KMS-11 (cell line): ENCODE measurements around the gene ZNF765.
"Not testable (repeated sequence)": the region's sequence is repeated elsewhere in the genome, so short reads cannot be mapped to it uniquely, and the experiment has no call there.

Experiments
- H2AFZ ChIP-seq: fragments of 200-600 bp; sonication (generic); 2 replicates; pipeline ENCODE4 v1.6.1; 2016; ENCODE audit warnings: antibody characterized with exemption, mixed run types, low read depth
- H3K27ac ChIP-seq: fragments of 200-600 bp; sonication (generic); 2 replicates; pipeline ENCODE4 v1.6.1; 2016; ENCODE audit warnings: mild to moderate bottlenecking, mixed run types
- H3K27me3 ChIP-seq: fragments of 200-600 bp; sonication (generic); 2 replicates; pipeline ENCODE4 v1.6.1; 2017; ENCODE audit warnings: mild to moderate bottlenecking, low read depth, mixed run types, moderate library complexity; ENCODE audit not compliant: insufficient read depth
- H3K36me3 ChIP-seq: fragments of 200-600 bp; sonication (generic); 2 replicates; pipeline ENCODE4 v1.6.1; 2017; ENCODE audit warnings: mild to moderate bottlenecking, mixed run types; ENCODE audit not compliant: insufficient read depth
- H3K4me1 ChIP-seq: fragments of 200-600 bp; sonication (generic); 2 replicates; pipeline ENCODE4 v1.6.1; 2016; ENCODE audit warnings: mild to moderate bottlenecking, low read depth, mixed run types; ENCODE audit not compliant: poor library complexity, severe bottlenecking
- H3K4me2 ChIP-seq: fragments of 200-600 bp; sonication (generic); 2 replicates; pipeline ENCODE4 v1.7.0; 2016; ENCODE audit warnings: mild to moderate bottlenecking, mixed run types
- H3K4me3 ChIP-seq: fragments of 200-600 bp; sonication (generic); IDR thresholded peaks from 2 replicates; pipeline ENCODE4 v1.6.1; 2017; ENCODE audit warnings: low read depth, low read length, mixed read lengths; ENCODE audit not compliant: insufficient read depth
- H3K79me2 ChIP-seq: fragments of 200-600 bp; sonication (generic); 2 replicates; pipeline ENCODE4 v1.6.1; 2016; ENCODE audit warnings: low read depth, mixed run types; ENCODE audit not compliant: insufficient read depth
- H3K9ac ChIP-seq: fragments of 200-600 bp; sonication (generic); 2 replicates; pipeline ENCODE4 v1.6.1; 2016; ENCODE audit warnings: mild to moderate bottlenecking, mixed run types
- H4K20me1 ChIP-seq: fragments of 200-600 bp; sonication (generic); 2 replicates; pipeline ENCODE4 v1.6.1; 2016; ENCODE audit warnings: mild to moderate bottlenecking, mixed run types; ENCODE audit not compliant: insufficient read depth
- TF ChIP-seq, protein P1 (sequence below): fragments of 200-600 bp; sonication (generic); conservative IDR thresholded peaks from 2 replicates; pipeline ENCODE4 v1.6.1; 2017; ENCODE audit warnings: low read depth, mild to moderate bottlenecking, antibody characterized with exemption, low read length, moderate library complexity, mixed read lengths

Gene ZNF765

GRCh38 chr19:53389571-53389970 lies 5.4 kb upstream of the ZNF765 start:
- Histone ChIP-seq H3K4me2 (no peak overlapping the region), H3K4me1 (no peaks in the 10 kb centered on the region), H3K27me3 (no peaks in the 10 kb centered on the region), H3K36me3 (no peaks in the 10 kb centered on the region), H3K4me3 (no peak overlapping the region), H2AFZ (no peak overlapping the region), H3K9ac (no peak overlapping the region), H3K79me2 (no peaks in the 10 kb centered on the region), H3K27ac (no peak overlapping the region), H4K20me1 (no peaks in the 10 kb centered on the region)
- TF ChIP-seq, protein P1, sequence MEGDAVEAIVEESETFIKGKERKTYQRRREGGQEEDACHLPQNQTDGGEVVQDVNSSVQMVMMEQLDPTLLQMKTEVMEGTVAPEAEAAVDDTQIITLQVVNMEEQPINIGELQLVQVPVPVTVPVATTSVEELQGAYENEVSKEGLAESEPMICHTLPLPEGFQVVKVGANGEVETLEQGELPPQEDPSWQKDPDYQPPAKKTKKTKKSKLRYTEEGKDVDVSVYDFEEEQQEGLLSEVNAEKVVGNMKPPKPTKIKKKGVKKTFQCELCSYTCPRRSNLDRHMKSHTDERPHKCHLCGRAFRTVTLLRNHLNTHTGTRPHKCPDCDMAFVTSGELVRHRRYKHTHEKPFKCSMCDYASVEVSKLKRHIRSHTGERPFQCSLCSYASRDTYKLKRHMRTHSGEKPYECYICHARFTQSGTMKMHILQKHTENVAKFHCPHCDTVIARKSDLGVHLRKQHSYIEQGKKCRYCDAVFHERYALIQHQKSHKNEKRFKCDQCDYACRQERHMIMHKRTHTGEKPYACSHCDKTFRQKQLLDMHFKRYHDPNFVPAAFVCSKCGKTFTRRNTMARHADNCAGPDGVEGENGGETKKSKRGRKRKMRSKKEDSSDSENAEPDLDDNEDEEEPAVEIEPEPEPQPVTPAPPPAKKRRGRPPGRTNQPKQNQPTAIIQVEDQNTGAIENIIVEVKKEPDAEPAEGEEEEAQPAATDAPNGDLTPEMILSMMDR: no peak

DNA sequence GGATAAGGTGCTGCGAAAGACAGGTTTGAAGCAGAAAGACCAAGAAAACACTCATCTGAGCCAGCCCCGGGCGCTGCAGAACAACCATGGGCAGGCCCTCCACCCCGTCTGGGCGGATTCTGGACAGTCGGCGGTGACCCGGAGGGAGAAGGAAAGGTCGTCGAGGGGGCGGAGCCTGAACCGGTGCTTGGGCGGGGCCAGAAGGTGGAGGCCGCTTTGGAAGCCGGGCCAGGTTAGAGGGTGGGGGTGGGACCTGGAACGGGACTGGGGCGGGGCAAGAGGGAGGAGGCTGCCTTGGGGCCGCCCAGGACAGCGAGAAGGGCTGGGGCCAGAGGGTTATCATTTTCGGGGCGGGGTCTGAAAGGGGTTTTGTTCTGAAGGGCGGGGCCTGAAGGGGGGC lies 5.0 kb upstream of the ZNF765 start:
- H3K4me2 ChIP-seq: no peak overlapping the region
- TF ChIP-seq, protein P1: no peak
- H3K27ac ChIP-seq: no peak overlapping the region
- H4K20me1 ChIP-seq: no peaks in the 10 kb centered on the region
- H3K36me3 ChIP-seq: no peaks in the 10 kb centered on the region
- H3K4me1 ChIP-seq: no peaks in the 10 kb centered on the region
- no peak overlapping the region for H3K9ac ChIP-seq
- no peak overlapping the region for H2AFZ ChIP-seq
- no peaks in the 10 kb centered on the region for H3K79me2 ChIP-seq
- H3K27me3 ChIP-seq: no peaks in the 10 kb centered on the region
- no peak overlapping the region for H3K4me3 ChIP-seq

DNA sequence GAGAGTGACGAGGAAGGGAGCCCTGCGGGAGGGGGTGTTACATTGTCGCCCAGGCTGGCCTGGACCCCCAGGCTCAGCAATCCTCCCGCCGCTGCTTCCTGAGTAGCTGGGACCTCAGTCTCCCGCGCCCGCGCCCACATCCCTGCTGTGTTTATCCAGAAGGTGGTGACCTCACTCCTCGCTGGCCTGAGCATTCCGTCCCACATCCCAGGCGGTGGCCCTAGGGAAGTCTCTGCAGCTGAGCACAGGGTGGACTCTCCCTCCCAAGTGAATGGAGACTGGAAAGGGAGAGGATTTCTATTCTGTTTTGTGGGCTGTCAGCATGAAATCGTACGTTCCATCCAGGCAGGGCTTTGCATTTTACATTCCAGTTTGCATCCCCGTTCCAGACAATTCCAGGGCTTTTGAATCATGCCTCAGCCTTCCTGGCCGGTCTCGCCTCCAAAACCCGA lies 401 bp upstream of the ZNF765 start:
- Histone ChIP-seq H3K4me1 (no peaks in the 10 kb centered on the region), H3K9ac (no peak overlapping the region), H3K4me2 (no peak overlapping the region), H2AFZ (no peak overlapping the region), H3K4me3 (no peak overlapping the region), H3K36me3 (no peaks in the 10 kb centered on the region), H3K27me3 (no peaks in the 10 kb centered on the region), H3K79me2 (no peaks in the 10 kb centered on the region), H4K20me1 (no peaks in the 10 kb centered on the region), H3K27ac (no peak overlapping the region)
- TF ChIP-seq, protein P1: no peak

DNA sequence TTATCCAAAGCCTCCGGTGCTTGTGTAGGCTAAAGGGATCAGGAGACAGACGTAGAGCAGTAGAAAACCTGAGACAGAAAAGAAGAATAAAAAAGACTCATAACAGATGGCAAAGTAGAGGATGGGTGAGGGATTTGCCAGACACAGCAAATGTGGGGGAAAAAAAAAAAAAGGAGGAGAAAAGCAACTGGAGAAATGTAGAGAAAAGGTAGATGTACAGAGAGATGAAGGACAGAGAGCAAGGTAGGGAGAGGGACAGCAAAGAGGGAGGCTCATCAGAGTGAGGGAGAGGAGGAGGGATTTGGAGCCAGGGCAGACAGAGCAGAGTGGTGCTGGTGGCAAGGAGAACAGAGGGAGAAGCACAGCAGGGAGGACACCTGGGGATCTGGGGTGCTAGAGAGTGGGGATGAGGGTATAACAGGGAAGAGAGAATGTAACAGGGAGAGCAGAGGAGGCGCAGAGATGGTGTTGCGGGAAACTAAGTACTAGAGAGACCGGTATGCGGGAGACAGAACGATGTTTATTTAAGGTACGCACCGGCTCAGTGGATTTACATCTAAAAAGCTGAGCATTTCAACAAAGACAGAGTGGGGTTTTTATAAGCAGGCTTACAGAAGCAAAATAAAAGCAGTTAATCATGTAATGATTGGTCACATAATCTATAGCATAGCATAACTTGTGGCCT lies 1.0 kb downstream of the ZNF765 start:
- H3K79me2 ChIP-seq, H4K20me1 ChIP-seq, H3K4me3 ChIP-seq, H3K36me3 ChIP-seq, H3K27me3 ChIP-seq, H3K4me1 ChIP-seq: not testable (repeated sequence)
- H3K9ac ChIP-seq: peak overlapping the region; percentile 70; the same call in 1 of the 2 replicates
- H2AFZ ChIP-seq: peak overlapping the region; percentile 66; the same call in 1 of the 2 replicates
- peak overlapping the region; percentile 62; the same call in 1 of the 2 replicates for H3K27ac ChIP-seq
- H3K4me2 ChIP-seq: peak overlapping the region; percentile 88

DNA sequence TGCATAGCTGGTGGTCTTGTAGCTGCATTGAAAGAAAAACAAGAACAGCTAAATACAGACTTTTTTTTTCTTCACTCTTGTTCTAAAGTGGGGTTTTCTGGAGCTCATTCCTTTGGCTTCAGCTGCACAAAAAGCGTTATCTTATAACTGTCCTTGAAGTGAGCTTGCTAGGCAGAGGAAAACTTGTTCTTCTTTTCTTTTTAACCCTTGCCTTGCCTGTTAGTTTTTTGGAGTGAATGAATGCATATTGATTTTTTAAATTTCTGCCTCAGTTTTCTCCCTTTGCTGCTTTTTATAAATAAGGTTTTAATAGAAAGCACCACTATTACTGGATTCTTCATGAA lies 1.5 kb downstream of the ZNF765 start:
- Histone ChIP-seq H3K4me3 (no peak overlapping the region), H3K9ac (no peak overlapping the region)
- TF ChIP-seq, protein P1: no peak

DNA sequence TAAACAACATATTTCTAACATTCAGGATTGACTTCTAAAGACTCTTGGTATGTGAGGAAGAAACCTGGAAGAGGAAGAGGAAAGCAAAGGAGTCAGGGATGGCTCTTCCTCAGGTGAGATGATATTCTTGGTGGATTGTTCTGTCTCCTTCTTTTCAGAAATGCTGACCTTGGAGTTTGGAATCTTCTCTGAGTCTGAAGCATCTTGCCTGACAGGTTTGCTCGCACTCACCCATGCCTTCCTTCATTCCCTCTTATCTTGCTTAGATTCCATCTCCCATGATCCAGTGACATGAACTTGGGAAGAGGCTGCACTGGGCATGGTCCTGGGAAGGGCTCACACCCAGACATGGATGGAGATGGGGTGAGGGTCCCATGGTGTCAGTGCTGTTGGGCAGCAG lies 3.0 kb downstream of the ZNF765 start:
- not testable (repeated sequence) for H3K4me2 ChIP-seq, H4K20me1 ChIP-seq, H3K79me2 ChIP-seq, H3K27ac ChIP-seq, H3K9ac ChIP-seq, H3K36me3 ChIP-seq, H3K27me3 ChIP-seq, H2AFZ ChIP-seq, H3K4me3 ChIP-seq, H3K4me1 ChIP-seq

More for the DNA sequence above, 1.5 kb downstream of the ZNF765 start:
- H3K36me3 ChIP-seq: no peaks in the 10 kb centered on the region
- 0 out of 2 replicates have a peak overlapping the region, but pooled peaks have one; percentile 88 for H3K4me2 ChIP-seq
- no peaks in the 10 kb centered on the region for H4K20me1 ChIP-seq
- H3K27me3 ChIP-seq: no peaks in the 10 kb centered on the region
- H3K4me1 ChIP-seq: no peaks in the 10 kb centered on the region
- H3K79me2 ChIP-seq: no peaks in the 10 kb centered on the region
- H2AFZ ChIP-seq: no peak overlapping the region
- H3K27ac ChIP-seq: no peak overlapping the region
